ENCODE results near the gene PRPF40B.
A peak's percentile ranks its signal among the peaks of the same experiment; 100 is the strongest.

Gene PRPF40B

DNA sequence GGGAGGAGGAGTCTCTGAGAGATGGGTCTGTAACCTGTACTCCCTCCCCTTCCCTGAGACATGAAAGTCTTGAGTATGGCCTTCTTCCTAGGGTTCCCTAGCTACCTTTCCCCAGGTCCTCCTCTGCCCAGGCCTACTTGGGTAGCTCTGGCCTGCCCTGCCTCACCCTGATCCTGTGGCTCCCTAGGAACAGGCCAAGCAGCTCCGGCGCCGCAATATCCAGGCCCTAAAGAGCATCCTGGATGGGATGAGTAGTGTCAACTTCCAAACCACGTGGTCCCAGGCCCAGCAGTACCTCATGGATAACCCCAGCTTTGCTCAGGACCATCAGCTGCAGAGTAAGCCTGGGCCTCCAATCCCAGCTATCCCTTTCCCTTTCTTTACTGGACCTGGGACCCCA, 12.3 kb downstream of the PRPF40B start:
- DNase-seq (ENCODE audit: low spot score) = no peak

- no peak for DNase-seq (ENCODE audit: low spot score)
Observed at GRCh38 chr12:49636574-49636973, 13.2 kb downstream of the PRPF40B start.

GRCh38 chr12:49636979-49637755, 13.8 kb downstream of the PRPF40B start:
- DNase-seq (ENCODE audit: low spot score) = no peak

- DNase-seq (ENCODE audit: low spot score) = no peak
Observed at GRCh38 chr12:49641748-49642369, 18.5 kb downstream of the PRPF40B start.

DNA sequence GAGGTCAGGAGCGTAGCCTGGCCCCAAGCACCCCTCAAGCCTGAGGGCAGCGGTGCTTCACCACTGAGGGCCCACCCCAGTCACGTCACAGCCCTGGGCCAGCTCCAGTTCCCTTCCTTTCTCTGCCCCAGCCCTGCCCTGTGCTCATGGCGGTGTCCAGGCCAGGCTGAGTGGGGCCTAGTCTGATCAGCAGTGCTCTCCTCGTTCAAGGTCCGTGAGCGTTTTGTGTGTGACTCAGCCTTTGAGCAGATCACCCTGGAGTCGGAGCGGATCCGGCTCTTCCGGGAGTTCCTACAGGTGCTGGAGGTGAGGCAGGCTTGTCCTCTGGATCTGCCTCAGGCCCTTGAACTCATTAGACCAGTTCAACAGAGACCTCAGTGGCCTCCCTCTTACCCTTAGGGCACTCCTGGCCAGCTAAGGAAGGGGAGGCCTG, 19.0 kb downstream of the PRPF40B start:
- DNase-seq (ENCODE audit: low spot score) = no peak

GRCh38 chr12:49643135-49643534, 19.8 kb downstream of the PRPF40B start:
- DNase-seq (ENCODE audit: low spot score) = no peak

- no peak for DNase-seq (ENCODE audit: low spot score)
Observed at GRCh38 chr12:49643961-49644619, 20.7 kb downstream of the PRPF40B start.

DNA sequence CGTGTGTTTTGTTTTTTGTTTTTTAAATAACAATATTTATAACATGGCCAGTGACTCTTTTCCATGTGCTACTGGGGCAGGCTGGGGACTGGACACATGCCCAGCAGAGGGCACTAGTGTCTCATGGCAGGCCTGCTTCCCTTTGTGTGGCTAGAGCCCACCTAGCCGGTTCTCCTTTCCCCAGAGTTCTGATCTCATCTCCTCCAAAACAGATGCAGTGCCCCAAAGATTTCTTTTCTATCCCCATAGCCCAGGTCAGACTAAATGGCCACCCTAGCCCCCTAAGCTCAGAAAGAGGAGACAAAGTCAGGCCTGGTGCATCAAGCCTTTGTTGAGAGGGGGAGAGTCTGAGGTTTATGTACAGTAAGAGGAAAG, 21.2 kb downstream of the PRPF40B start:
- peak; percentile 46 for DNase-seq (ENCODE audit: low spot score)

DNA sequence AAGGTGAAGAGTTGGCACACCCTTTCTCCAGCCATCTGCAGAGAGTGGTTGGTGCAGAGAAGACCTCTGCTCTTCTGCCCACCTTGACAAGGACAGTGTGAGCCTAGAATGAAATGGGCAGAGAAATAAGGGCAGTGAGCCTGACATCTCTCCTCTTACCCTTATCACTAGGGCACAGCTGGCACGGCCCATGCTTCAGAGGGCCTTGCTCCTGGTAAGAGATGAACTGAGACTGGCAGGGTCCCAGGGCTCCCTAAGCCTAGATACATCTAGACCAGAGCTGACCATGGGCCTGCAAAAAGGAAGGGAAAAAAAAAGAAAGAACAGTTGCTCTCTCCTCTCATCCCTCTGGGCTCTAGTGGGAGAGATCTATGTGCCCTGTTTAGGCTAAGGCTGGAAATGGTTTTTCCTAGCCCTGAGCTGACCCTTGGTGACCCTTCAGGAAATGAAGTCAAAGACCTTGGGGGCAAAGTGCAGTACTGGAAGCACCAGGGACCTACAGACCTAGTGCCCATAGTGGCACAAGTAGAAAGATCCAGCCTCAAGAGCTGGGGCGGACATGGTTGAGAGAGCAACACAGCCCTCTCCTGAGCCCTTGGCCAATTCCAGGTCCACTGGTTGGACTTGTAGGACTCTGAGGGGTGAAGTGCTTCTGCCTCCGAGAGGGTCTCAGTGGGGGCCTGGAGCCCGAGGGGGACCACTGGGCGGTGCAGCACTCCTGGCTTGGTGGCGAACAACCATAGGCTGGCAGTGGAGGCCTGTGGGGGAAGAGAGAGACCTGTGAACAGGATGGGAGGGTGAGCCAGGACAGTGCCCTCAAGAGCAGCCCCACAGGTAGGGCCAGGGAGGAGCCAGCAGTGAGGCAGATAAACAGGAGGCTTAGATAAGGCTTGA, 22.0 kb downstream of the PRPF40B start:
- no peak for DNase-seq (ENCODE audit: low spot score)

GRCh38 chr12:49646331-49646830, 23.0 kb downstream of the PRPF40B start:
- no peak for DNase-seq (ENCODE audit: low spot score)

- no peak for DNase-seq (ENCODE audit: low spot score)
Observed at GRCh38 chr12:49646871-49647654, 23.7 kb downstream of the PRPF40B start.

- no peak for DNase-seq (ENCODE audit: low spot score)
Observed at GRCh38 chr12:49647827-49648711, 24.7 kb downstream of the PRPF40B start.

GRCh38 chr12:49648712-49649003, 25.3 kb downstream of the PRPF40B start:
- no peak for DNase-seq (ENCODE audit: low spot score)

- no peak for DNase-seq (ENCODE audit: low spot score)
Observed at GRCh38 chr12:49649445-49649844, 26.1 kb downstream of the PRPF40B start.

GRCh38 chr12:49649892-49650291, 26.5 kb downstream of the PRPF40B start:
- DNase-seq (ENCODE audit: low spot score) = no peak

DNA sequence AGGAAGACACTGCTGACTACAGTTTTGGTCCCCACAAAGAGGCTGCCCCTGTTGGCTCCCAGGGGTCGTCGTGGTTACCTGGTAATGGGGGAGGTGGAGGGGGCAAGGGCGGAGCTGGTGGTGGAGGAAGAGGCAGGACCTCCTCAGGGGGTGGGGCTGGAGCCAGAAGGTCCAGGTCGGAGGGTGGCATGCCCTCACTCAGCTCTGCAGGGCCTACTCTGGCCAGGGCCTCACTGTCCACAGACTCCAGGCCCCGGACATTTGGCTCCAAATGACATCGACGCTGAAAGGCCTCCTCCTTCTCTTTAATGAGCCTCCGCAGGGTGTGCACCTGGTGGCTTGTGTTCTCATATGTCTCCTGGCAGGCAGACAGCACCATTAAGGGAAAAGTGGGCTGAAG, 28.5 kb downstream of the PRPF40B start:
- no peak for DNase-seq (ENCODE audit: low spot score)

- no peak for DNase-seq (ENCODE audit: low spot score)
Observed at GRCh38 chr12:49652921-49653520, 29.7 kb downstream of the PRPF40B start.

DNA sequence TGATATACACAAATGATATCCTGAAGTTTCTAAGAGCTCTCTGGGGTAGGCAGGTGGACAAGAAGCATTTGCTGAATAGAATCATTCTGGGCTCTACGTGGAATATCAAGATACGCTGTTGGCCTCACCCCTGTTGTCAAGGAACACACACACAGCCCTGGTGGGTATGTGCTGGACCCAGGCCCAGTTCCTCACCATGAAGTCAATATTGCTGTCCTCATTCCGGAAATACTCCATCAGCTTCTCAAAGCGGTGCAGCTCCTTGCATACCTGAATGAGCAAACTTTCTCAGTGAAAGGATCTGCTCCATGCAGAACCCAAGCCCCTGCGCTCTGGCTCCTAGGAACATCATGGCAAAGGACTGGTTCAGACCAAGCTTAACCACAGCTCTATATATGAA, 31.4 kb downstream of the PRPF40B start:
- DNase-seq (ENCODE audit: low spot score) = no peak

GRCh38 chr12:49655595-49656236, 32.4 kb downstream of the PRPF40B start:
- DNase-seq (ENCODE audit: low spot score) = no peak

Data from LoVo (cell line).